Activated CD8-positive, alpha-beta memory T cell treated with anti-CD3 and anti-CD28 coated beads for 1 hour (primary cell): Measurements from ENCODE around the gene KRT17.

Source experiments
- DNase-seq, 2 donors: peaks; one replicate each; pipeline ENCODE4 v3.0.0-alpha.2; 2020; ENCODE audit warnings: low read depth in 1 of 2; ENCODE audit errors: extremely low read depth in 1 of 2

KRT17 gene

GRCh38 chr17:41624208-41625101 lies at the start of gene KRT17:
Gene KRT17 (minus strand): TSS chr17:41624575. CDS start chr17:41624509, 66 bp downstream.
- no peak for DNase-seq

- DNase-seq = no peak
Measured at GRCh38 chr17:41672153-41672552, 47.8 kb upstream of the KRT17 start.

GRCh38 chr17:41667280-41668041 lies 43.1 kb upstream of the KRT17 start:
- DNase-seq = no peak

- DNase-seq = peak; percentile 64 to 79
Measured at GRCh38 chr17:41666708-41667279, 42.4 kb upstream of the KRT17 start.

- DNase-seq = peak in 1 of 2 donors; percentile 38
Measured at GRCh38 chr17:41666237-41666641, 41.9 kb upstream of the KRT17 start.

GRCh38 chr17:41665566-41666236 lies 41.3 kb upstream of the KRT17 start:
- DNase-seq = peak; percentile 56 to 85

- DNase-seq = no peak
Measured at GRCh38 chr17:41664587-41665565, 40.5 kb upstream of the KRT17 start.

- DNase-seq = no peak
Measured at GRCh38 chr17:41664172-41664457, 39.7 kb upstream of the KRT17 start.

GRCh38 chr17:41663451-41664171 lies 39.2 kb upstream of the KRT17 start:
- DNase-seq = no peak

- no peak for DNase-seq
Measured at GRCh38 chr17:41660221-41660711, 35.9 kb upstream of the KRT17 start.

- DNase-seq = no peak
Measured at GRCh38 chr17:41659427-41660212, 35.2 kb upstream of the KRT17 start.

- no peak for DNase-seq
Measured at GRCh38 chr17:41658846-41659245, 34.5 kb upstream of the KRT17 start.

- DNase-seq = no peak
Measured at GRCh38 chr17:41657936-41658335, 33.6 kb upstream of the KRT17 start.

GRCh38 chr17:41657176-41657754 lies 32.9 kb upstream of the KRT17 start:
- no peak for DNase-seq

- no peak for DNase-seq
Measured at GRCh38 chr17:41656249-41657023, 32.1 kb upstream of the KRT17 start.

GRCh38 chr17:41655611-41656111 lies 31.3 kb upstream of the KRT17 start:
- no peak for DNase-seq
